ENCODE results near the gene EZH2.

The EZH2 gene

DNA sequence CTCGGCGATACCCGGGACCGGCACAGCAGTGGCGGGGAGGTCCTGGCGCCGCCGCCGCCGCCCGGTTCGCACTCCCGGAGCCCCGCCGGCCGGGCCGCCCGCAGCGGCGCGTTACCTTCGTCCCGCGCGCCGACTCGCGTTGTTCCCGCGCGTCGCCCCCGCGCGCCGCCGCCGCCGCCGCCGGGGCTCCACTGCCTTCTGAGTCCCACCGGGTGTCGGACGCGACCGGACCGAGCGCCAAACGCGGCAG is at the start of gene EZH2:
Gene EZH2, minus strand, starts transcription at position 243 of the 250 bp plus-strand sequence. CDS start 36,993 bp downstream, outside the sequence.
- DNase-seq (ENCODE audit: low read depth in 2 of 2), result no peak

DNA sequence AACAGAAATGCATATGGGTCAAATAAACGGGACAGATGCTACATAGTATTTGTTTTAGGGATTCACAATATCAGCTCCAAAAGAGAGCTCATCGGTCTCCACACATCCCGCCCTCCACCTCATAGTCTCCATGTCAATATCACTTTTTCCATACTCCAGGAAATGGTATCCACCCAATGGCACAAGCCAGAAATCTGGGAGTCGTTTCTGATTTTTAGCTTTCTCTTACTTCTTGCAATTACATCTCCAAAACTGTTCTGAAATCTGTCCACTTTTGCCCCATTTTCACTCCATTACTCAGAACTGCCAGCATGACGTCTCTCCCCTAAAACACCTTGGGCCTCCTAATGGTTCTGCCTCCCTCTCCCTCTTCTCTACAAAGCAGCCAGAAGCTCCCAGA is 47.4 kb upstream of the EZH2 start:
- no peak for DNase-seq (ENCODE audit: low read depth in 2 of 2)

- no peak for DNase-seq (ENCODE audit: low read depth in 2 of 2)
Observed at GRCh38 chr7:148930335-148930734, 46.2 kb upstream of the EZH2 start.

DNA sequence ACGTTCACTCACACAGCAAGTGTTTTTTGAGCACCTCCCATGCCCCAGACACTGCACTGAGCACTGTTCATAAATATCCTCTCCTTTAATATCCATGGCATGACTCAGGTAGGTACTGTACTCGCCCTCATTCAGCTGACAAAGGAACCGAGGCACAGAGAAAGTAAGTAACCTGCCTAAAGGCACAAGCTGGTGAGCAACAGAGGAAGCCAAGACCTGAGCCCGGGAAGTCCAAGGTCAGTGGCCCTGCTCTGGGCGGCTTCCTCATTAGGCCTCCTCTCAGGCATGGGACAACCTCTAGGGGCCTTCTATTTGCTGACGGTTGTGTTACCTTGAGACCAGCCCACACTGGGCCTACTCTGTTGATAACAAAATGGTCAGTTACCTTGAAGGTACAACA is 45.1 kb upstream of the EZH2 start:
- DNase-seq (ENCODE audit: low read depth in 2 of 2), result no peak

- DNase-seq (ENCODE audit: low read depth in 2 of 2), result no peak
Observed at GRCh38 chr7:148927123-148928045, 43.3 kb upstream of the EZH2 start.

DNA sequence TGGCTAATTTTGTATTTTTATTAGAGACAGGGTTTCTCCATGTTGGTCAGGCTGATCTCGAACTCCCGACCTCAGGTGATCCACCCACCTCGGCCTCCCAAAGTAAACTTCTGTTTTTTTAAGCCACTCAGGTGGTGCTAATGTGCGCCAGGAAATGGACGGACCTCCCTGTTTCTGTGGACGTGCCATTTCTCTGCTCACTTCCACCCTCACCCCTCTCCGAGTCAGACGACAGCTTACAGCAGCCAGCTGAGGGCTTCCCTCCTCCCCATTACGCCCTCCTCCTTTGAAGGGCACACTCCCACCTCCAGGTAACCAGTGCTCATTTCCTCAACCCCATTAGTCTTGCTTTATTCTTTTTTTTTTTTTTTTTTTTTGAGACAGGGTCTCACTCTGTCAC is 41.7 kb upstream of the EZH2 start:
- no peak for DNase-seq (ENCODE audit: low read depth in 2 of 2)

DNA sequence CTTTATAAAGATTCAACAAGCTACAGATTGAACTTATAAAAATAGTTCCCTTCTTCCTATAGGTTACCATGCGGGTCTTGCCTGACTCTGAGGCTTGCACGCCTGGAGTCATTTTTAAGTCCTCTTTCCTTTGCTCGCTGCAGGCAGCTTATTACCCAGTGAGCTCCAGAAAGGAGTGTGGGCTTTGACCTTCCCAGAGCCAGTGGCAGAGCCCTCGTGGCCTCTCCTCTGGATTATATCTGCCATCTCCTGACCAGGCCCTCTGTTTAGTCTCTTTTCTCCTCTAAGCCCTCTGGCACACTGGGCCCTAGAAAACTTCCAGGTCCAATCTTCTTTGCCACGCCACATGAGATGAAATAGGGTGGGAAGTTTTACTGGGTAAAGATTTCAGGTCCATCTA is 39.9 kb upstream of the EZH2 start:
- DNase-seq (ENCODE audit: low read depth in 2 of 2), result no peak

DNA sequence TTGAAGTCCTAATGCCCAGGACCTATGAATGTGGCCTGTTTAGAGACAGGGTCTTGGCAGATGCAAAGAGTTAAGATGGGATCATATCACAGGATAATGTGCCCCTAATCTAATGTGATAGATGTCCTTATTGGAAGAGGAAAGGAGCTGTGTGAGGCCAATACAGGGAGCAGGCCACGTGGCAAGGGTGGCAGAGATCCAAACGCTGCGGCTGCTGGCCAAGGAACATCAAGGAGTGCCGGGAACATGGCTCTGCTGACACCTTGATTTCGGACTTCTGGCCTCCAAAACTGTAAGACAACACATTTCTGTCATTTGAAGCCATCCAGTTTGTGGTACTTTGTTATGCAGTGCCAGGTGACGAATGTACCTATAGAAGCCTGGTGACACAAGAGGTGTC is 37.7 kb upstream of the EZH2 start:
- DNase-seq (ENCODE audit: low read depth in 2 of 2), result no peak

DNA sequence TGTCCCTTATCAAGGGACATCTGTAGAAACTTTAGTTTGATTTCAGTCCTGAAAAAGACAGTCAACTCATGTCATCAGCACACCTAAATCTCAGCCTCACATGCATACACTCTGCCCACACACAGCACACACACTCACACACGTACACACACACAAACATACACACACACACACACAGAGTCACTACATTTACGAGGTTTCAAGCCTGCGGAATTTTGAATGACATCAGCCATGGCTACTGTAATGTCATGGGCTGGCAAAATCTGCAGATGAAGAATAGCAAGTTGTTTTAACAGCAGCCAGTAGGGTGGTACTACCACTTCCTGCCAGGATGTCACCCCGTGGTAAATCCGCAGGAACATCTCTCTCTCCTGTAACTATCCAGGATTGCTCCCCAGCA is 37.1 kb upstream of the EZH2 start:
- no peak for DNase-seq (ENCODE audit: low read depth in 2 of 2)

DNA sequence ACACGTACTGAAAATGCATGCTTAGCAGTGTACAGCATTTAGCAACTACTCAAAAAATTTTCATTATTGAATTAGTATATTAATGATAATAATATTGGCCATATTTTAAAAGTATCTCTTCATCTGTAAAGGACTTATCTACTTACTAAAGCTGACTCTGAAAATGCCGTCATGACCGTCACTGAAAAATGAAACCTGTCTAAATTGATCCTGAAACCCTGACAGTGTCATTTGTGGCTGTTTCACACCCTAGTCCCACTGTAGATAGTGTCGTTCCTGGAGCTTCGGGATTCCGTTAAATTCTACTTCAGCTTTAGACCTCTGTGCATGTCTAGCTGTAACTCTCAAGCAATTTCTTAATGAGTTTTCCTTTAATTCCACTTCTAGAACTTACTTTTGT is 35.8 kb upstream of the EZH2 start:
- DNase-seq (ENCODE audit: low read depth in 2 of 2), result no peak

- no peak for DNase-seq (ENCODE audit: low read depth in 2 of 2)
Observed at GRCh38 chr7:148918058-148918596, 34.0 kb upstream of the EZH2 start.

- DNase-seq (ENCODE audit: low read depth in 2 of 2), result no peak
Observed at GRCh38 chr7:148916186-148916585, 32.1 kb upstream of the EZH2 start.

DNA sequence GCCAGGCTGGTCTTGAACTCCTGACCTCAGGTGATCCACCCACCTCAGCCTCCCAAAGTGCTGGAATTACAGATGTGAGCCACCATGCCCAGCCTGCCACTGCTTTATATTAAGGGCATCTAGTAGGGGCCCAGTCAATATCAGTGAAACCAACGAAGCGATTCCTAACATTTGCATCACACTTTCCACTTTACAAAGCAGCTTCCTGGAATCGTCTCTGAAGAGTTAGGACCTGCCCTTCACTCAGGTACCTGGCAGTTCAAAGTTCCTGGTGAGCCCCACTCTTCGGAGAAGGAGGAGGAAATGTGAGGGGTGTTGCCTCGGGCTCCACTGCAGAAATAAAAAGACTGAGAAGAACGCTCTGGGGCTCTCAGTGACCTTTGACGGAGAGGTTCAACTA is 31.1 kb upstream of the EZH2 start:
- DNase-seq (ENCODE audit: low read depth in 2 of 2), result no peak

DNA sequence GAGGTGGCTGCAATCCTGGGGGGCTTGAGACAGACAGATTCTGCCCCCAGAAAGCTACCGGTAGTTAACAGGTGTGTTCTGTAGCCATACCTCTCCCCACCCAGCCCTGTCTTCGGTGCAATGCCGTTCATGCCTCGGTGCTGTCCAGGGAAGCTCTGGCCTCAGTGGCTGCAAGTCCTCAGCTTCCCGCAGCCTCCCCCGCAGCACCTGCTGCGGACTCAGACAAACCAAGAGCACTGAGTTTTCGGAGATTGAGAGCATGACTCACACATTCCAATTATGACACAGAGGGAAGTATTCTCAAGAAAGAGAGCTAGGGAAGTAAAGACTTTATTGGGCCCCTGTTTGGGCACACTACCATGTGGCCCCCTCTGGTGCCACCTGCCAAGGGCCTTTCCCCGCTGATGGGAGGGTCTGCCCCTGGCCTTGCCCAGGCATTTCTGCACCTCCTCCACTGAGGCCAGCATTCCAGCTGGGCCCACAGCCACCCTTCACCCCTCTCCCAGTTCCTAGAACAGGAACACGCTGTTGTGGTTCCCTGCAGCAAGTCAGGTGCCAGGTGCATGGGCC is 30.2 kb upstream of the EZH2 start:
- DNase-seq (ENCODE audit: low read depth in 2 of 2), result no peak

DNA sequence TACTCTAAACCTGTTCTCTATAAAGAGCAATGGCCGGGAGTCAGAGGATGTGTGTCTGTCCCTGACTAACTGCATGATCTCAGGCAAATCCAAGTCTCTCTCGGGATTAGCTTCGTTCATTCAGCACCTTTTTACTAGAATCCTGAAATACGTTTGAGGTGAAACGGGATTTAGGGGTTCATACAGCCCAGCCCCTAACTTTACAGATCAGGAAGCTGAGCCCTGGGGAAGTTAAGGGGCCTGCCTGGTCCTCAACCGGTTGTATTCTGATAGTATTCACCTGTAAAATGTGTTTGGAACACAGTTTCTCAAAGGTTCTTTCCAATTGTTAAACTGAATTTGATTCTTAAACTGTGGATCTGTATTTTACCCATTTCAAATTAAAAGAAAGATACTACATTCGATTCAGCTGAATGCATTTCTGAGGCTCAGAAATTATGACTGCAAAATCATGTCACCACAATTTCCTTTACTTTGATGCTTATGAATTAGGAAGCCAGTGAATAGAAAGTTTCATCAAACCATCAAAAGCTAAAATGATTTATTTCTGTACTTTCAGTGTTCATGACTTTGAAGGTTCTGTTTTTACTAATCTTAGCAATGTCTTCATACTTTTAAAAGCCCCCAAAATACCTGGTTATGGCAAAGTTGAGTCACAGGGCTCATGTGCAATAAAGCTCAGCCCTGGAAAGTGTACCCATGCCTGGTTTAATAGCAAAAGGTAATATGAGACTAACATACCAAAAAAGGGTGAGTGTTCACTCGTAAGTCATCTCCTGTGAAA is 28.9 kb upstream of the EZH2 start:
- DNase-seq (ENCODE audit: low read depth in 2 of 2), result no peak

DNA sequence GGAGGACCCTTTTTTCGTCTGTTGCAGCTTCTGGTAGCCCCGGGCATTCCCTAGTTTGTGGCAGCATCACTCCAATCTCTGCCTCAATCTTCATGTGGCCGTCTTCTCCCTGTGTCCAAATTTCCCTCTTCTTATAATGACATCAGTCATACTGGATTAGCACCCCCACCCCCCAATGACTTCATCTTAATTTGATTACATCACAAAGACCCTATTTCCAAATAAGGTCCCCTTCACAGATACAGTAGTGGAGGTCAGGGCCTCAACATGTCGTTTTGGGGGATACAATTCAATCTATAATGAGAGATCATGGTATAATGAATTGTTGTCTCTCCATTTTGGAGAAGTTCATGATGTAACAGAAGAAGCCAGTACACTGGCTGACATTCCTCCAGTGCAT is 28.1 kb upstream of the EZH2 start:
- DNase-seq (ENCODE audit: low read depth in 2 of 2), result no peak

GRCh38 chr7:148911626-148912025 is 27.5 kb upstream of the EZH2 start:
- DNase-seq (ENCODE audit: low read depth in 2 of 2), result no peak

DNA sequence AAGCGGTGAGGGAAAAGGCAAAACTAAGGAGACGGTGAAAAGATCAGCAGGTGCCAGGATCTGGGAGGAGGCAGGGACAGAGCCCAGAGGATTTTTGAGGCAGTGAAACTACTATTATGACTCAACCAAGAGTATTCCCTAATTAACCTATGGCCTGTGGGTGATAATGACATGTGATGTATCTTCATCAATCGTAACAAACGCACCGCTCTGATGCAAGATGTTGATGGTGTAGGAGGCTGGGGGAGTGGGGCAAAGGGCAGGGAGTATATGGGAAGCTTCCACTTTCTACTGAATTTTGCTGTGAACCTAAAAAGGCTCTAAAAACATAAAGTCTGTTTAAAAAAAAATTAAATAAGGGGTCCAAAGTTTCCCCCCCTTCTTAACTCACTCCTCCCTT is 25.5 kb upstream of the EZH2 start:
- no peak for DNase-seq (ENCODE audit: low read depth in 2 of 2)

DNA sequence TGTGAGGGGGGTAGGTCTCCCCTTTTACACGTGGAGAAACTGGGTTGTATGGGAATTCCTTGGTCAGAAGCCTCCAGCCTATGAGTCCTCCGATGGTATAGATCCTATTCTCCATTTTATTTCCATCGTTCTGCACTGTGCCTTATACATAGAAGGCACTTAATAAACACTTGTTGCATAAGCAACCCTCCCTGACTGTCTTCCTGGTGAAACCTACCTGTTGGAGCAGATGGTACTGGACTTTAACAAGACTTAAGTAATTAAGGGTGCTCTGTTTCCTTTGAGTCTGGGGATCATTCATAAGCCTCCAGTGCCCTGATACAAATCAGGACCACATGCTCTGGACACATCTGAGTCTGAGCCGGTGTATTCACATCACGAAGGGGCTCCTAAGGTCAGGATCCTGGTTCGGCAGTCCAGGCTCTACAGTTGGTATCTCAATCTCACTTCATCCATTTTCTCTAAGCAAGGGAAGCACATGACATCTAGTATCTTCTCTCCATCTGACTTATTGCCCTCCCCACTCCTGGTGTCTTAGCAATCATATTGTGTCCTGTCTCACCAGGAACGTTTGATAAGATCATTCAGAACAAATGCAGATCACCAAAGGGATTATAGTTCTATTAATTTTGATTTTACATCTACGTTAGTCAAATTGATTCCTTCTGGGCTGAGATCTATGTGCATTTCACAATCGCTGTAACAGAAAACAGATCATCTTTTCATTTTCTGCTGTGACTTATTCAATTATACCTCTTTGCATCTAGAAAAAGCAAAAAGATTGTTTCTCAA is 22.8 kb upstream of the EZH2 start:
- no peak for DNase-seq (ENCODE audit: low read depth in 2 of 2)

DNA sequence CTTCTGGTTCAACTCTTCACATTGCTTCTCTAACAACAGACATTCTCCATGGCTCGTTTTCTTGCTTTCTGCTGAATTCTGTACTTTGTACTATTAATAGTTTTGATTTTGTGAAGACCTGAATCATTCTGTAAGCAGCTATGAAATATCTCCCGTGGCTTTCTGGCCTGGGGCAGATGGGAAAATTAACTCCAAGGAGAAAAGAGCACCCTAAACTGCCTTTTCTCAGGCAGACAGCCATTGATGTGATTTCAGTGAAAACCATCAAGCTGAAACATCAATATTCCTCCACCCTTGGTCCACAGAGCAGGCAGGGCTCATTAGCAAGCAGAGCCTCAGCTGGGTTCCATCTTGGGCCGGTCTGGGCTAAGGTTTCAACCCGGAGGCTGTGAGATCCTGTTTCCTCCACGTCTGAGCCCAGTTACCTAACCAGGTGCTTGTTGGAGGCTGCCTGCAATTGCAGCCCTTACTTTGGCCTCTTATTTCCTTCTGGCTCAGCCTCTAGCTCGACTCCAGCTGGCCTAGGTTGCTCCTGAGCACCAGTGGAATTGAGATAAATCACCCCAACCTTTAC is 21.1 kb upstream of the EZH2 start:
- DNase-seq (ENCODE audit: low read depth in 2 of 2), result no peak

DNA sequence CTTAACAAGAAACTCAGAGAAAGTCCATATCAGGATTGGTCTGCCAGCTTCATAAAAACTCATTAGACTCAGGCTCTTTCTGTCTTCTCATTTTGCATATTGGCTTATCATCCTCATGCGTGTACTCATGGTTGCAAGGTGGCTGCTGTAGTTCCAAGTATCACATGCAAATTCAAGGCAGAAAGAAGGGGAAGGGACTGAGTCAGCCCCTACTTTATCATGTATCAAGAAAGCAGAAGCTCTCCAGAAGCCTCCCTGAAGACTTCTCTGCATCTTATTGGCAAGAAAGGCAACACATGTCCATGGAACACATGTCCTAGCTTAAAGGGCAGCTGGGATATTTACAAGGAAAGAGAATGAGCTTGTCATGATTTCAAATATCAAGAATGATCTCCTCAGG is 19.4 kb upstream of the EZH2 start:
- DNase-seq (ENCODE audit: low read depth in 2 of 2), result no peak

DNA sequence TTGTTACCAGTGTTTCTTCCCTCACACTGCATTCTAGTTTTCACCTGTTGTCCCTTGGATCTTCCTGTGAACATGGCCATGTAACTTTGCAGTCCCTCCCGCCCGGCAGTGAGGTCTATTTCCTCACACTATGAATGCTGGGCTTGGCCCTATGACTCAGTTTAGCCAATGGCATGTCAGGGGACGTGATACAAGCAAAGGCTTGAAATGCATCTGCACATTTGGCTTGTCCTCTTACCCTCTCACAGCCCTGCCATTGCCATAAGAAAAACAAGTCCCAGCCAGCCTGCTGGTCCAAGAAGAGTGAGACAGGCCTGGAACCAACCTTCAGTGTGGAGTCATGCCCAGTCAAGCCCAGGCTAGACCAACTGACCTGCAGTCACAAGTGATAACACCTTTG is 17.1 kb upstream of the EZH2 start:
- no peak for DNase-seq (ENCODE audit: low read depth in 2 of 2)
